HPDE6-E6E7 (cell line): Measurements from ENCODE around the gene HSD11B2.

ENCODE experiments used
- DNase-seq: peaks from one replicate; pipeline ENCODE4 v3.0.0; 2011; ENCODE audit warnings: missing footprints; ENCODE audit errors: extremely low spot score

HSD11B2 gene

DNA sequence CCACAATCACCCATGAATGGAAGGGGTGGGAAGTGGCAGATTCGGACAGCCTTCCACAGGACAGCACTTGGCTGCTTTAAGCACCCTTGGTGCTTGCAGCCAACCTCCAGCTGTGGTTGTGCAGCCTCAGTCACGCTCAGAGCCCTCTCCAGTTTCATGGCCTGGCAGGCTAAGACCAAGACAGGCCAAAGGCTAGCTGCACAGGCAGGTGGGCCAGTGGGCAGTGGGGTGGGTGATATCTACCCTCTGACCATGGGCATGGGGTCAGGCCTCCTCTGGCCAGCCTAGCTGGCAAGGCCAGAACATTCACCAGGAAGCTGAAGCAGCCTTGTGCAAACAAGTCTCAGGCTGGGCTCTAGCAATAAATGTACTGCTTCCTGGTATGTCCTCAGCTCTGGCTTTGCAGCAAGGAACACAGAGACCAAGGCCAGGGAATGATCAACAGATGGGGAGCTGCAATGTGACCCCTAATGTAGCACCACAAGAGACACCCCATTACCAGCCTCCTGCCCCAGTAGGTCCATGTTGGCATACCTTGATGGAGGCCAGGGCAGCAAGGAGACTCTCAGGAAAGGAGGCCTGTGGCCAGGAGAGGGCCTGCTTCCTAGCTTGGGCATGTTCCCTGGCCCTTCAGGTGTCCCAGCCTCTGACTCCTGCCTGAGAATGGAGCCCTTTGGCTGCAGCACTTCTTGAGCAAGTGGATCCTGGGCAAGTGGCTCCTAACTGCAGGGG is 20.9 kb downstream of the HSD11B2 start:
- DNase-seq, result no peak

DNA sequence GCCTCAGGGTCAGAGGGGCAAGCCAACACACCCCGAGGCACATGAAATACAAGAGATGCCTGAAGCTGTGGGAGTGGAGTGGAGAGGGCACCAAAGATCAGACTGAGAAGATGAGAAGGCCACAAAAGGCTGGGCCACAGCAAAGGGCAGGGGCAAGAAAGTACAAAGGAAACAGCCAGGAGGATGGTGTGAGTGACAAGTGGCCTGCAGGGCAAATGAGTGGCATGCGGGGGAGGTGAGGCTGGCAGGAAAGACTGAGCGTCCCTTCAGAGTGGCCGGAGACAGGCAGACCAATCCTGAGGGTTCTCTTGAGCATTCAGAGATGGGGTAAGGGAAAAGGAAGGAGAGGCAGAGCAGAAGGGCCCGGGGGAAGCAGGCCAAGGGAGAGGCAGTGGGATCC is 23.2 kb downstream of the HSD11B2 start:
- DNase-seq, result no peak

DNA sequence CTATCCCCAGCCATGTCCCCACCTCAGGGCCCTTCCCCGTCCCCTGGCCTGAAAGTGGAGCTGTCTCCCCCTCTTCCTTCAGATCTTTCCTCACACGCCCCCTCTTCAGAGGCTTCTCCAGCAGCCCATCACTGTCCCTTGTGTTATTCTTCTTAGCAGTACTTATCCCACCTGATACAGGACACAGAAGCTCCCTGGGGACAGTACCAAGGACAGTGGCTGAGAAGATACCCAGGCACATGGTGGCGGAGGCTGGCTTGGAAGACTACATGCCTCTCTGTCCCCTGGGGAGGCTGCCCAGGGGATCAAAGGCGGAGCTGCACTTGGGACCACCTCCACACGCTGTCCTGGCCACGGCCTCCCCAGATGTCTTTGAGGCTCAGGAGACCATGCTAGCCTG is 23.9 kb downstream of the HSD11B2 start:
- no peak for DNase-seq

DNA sequence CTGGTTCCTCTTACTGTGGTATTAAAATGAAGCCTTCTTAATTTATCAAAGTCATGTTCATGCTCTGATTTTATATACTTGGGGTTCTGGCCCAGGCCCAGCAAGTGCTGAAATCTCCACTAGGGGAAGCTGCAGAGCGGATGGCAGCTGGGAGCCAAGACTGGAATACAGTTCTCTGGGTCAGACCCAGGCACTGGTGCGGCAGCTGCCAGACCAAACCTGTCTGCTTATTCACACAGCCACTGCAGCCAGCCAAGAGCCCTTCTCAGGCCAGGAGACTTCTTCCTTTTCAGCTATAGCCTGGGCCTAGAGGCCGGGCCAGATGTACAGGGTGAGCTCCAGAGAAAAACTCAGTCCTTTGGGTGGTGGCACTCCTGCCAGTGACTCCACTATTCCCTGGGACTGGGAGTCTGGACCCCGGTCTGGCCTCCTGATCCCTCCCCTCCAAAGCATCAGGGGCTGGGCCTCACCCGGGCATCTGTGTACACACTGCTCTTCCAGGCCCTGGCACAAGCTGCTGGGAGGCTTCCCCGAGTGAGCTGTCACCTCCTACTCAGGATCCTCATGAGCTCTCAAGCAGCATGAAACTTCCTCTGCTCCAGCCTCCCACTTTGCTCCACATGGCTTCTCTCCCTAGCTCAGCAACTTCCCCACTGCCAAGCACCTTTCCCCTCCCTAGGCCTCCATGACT is 25.6 kb downstream of the HSD11B2 start:
- no peak for DNase-seq

DNA sequence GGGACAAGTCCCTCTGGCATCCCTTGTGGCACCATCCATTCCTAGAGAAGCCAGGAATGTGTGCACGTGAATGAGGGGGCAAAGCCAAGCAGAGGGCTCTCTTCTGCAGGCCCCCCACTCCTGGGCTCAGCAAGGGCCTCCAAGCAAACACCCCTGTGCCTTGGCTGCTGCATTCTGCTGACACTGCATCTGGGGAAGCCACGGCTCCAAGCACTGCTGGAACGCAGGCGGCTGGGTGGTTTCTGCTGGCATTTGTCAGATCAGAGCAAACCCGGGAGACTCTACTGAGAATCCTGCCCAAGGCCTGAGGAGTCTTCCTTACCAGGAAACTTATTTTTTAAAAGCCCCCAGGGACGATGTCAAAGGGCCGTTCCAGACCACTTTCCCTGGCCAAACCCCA is 26.7 kb downstream of the HSD11B2 start:
- no peak for DNase-seq

DNA sequence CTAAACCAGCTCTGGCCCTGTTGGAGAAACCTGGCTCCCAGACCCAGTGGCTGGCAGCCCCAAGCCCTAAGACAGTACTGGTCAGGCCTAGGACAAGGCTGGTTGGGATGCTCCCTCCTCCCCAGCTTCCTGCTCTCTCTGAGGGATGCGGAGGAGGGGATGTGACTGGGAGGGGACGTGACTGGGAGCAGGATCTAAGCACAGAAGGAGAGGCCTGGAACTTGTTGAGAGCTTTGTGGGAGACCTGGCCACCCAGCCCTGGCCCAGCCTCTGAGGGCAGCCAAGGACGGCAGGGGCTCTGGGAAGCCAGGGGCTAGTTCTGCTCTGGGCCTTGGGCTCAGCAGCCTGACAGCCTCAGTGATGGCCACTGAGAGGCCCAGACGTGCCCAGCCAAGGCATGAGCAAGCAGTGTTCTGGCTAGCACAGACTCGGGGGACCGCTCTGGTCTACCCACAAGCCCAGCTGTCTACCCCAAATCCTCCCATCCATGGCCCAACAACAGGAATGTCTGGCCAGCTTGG is 27.3 kb downstream of the HSD11B2 start:
- no peak for DNase-seq

DNA sequence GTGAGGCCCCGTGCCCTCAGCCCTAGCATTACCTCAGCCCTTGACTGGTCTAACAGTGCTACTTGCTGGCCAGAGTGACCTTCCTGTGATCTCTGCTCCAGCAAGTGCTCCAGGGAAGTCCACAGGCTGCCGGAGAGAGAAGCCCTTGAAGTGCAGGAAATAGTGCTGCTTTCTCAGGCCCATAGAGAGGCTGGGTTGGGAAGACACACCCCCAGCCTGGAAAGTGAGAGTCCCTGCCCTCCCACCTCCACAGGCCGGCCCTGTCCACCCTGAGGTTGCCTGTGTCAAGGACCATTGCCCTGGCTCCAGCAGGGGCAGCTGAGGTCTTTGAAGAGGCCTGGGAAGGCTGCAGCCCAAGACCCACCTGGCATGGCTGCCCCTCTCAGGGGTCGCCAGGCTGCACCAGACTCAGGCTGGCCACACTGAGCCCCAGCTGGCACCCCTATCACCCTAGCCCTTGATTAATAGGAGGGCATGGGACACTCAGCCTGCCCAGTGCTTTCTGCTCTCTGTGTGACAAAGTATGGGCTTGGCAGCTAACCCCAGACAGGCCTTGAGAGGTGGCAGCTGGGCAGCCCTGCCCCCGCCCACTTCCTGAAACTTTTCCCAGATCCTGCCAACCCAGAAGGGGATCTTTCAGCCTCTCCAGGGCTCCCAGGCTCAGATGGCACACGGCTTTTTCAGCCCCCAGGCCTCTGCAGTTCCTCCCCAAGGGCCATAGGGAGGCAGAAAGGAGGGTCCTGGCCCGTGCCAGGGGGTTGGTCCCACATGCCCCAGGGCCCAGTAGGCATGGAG is 28.3 kb downstream of the HSD11B2 start:
- no peak for DNase-seq

DNA sequence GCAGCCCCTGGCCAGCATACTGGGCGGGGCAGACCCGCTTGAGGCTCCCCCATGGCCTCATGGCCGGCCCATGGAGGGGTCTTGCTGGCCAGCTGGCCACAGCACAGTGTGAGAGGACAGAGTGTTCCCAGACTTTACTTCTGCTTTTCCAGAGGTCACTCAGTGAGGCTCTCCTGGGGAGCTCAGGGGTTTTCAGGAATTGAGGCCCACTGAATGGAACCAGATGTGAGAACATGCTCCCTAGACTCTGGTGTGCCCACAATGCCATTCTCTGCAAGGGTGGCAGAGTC is 28.9 kb downstream of the HSD11B2 start:
- no peak for DNase-seq

DNA sequence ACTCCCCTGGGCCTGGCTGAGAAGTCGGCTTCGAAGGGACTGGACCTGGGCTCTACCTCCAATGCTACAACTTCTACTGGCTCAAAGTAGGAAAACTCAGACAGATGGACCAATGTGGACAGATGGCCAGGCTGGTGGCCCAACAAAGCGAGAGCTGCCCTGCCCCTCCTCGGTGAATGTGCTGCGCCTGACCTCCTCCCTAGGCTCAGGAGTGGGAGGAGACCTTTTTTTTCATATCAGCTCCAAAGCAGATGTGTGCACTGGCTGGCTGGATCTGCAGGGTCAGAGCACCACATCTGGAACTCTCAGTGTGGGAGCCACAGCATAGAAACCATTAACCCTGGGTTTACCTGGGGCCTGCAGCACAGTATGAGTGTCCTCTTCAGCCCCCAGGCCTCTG is 29.2 kb downstream of the HSD11B2 start:
- no peak for DNase-seq

DNA sequence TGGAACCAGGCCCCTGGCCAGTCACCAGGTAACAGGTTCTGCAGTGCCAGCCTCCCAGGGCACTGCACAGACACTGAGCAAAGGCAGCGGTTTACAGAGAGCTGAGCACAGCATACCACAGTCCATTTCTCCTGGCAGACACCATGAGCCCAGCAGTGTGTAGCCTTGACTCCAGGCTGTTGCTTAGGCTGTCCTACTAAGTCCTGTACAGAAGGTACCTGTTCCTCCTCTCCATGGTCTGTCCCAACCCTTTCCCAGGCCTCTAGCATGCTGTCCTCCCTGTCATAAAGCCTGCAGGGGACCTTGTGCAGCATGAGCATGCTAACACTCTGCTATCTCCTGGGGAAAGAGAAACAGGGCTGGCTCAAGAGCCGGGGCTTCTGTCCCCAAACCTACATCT is 30.0 kb downstream of the HSD11B2 start:
- no peak for DNase-seq

DNA sequence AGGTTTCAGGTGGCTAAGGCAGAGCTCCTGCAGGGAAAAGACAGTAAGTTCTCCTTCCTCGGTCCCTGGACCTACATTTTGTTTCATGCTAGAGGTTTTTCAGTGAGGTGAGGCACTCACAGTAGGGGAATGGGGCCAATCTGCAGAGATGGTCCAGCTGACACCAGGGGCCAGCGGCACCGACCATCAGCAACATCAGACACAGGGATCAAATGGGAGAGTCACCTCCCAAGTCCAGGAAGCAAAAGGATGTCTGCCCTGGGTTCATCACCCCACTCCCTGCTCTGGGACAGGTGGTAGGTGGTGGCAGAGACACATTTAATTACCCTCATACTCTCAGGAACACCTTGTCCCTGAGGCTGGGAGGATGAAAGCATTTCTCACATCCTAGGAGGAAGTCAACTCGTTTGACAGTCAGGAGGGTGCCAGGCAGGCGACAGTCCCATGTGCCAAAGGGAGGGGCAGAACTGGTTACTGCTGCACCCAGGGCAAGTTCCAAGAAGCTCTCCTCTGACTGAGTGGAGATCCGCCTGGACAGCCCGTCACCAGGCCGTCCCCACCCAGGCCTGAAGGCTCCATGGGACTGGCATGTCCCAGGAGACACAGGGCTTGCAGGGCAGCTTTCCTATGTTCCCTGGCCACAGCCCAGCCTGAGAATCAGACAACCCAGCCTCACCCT is 30.8 kb downstream of the HSD11B2 start:
- no peak for DNase-seq

DNA sequence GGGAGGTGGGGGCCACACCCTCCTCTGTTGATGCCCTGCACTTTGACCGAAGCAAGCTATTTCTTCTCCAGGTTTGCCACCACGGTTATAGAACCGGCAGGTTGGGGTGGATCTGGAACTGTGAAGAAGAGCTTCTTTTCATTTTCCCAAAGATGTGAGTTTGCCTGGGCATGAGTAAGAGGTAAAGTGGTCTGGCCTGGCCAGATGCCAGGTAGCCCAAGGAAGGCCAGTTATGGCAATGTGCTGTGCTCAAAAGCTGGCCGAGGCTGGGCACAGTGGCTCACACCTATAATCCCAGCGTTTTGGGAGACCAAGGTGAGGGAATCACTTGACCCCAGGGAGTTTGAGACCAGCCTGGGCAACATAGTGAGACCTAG is 31.3 kb downstream of the HSD11B2 start:
- DNase-seq, result no peak

DNA sequence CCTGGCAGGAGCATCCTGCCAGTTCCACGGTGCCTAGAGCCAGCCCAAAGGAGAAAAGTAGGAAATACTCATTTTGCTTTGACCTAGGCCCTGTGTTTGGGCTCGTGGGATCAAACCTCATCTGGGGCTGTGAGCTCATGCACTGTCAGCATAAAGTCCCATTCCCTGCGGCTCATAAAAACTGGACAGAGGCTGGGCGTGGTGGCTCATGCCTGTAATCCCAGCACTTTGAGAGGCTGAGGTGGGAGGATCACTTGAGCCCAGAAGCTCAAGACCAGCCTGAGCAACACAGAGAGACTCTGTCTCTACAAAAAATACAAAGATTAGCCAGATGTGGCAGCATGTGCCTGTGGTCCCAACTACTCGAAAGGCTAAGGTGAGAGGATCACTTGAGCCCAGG is 32.1 kb downstream of the HSD11B2 start:
- DNase-seq, result no peak

DNA sequence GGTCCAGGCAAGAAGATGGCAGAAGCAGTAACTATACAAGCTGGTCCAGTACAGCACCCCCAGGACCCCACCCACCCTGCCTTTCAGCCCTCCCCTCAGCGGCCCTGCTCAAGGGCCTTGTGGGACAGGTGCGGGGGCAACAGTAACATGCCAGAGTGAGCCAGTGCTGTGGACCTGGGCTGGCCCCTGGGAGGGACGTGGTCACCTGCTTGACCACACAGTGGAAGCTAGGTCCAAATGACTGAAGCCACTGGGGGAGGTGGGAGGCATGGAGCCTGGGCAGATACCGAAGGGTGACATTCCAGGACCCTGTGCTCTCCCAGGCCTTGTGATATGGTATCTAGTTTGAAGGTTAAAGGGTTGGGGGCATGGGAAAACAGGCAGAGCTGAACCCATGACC is 32.8 kb downstream of the HSD11B2 start:
- DNase-seq, result no peak

DNA sequence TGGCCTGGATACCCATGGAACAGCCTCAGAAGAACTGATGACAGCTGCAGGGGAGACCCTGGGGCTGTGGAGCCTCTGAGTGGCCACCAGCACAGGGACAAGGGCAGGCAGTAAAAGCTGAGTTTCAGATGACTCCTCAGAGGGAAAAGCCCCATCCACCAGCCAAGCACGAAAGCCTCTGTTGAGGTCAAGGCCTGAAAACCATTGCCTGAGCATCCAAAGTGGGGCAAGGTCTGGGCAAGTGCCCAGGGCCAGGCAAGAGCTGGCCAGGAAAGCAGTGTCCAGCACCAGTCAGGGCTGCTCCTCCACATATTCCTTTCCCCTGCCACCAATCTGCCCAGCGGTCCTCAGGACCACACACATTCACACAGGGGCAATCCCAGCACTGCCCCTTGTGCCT is 33.6 kb downstream of the HSD11B2 start:
- no peak for DNase-seq

DNA sequence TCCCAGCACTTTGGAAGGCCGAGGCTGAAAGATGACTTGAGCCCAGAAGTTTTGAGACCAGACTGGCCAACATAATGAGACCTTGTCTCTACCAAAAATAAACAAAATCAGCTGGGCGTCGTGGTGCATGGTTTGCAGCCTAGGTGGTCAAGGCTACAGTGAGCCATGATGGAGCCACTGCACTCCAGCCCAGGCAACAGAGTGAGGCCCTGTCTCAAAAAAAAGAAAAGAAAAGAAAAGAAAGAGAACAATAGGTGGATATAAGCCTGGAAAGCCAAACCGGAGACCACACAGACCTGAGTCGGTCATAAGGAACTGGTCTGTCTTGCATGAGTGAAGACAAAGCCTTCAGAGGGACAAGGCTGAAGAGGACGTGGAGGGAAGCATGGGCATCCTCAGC is 35.7 kb downstream of the HSD11B2 start:
- DNase-seq, result no peak

DNA sequence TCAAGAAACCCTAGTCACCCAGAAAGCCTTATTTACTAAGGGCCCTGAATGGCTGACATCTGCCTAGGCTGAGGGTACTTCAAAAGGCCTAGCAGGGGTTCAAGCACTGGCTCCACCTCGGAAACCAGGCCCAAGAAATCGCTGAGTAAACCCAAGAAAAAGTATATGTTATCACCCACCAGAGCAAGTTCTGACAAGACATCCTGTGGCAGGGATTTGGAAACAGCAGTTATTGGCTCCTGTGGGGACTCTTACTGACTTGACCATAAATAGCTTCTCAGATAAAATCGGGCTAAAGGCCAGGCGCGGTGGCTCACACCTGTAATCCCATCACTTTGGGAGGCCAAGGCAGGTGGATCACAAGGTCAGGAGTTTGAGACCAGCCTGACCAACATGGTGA is 37.8 kb downstream of the HSD11B2 start:
- DNase-seq, result no peak

DNA sequence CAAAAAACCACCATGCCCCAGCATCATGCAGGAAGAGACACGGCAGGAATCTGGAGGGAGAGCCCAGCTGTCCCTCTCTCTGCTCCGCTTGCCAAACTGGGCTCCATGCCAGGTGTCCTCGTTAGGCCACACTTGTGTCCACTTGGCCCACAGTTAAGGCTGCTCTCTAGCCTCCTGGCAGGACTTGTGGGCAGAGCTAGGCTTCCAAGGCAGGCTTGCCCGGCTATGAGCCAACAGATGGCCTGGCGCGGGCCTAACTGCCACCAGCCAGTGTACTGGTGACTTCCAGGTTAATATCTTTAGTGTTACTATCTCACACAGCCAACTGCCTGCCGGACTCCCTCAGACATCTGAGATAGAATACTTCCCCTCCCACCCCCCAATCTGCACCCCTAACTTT is 39.4 kb downstream of the HSD11B2 start:
- DNase-seq, result no peak

DNA sequence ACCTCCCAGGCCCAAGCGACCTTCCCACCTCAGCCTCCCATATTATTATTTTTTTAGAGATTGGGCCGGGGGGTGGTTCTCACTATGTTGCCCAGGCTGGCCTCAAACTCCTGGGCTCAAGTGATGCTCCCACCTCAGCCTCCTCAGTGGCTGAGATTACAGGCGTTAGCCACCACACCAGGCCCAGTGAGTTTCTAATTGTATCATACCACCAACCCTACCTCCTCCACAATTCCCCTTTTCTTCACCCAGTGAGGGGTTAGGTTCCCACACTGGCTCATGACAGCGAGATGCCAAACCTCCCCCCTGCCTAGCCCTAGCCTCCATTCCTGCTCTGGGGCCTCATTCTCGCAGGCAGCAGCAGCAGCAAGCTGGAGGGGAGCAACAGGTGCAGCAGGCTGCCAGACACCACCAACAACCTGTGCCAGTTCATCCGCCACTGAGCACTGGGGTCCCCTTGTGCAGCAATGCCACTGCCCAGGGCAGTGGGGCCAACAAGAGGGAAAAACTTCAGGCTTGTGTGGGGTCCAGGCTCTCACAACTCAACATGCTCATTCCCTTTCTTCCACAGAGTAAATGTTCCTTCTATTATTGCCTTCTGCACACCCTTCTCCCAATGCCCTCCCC is 41.0 kb downstream of the HSD11B2 start:
- no peak for DNase-seq

DNA sequence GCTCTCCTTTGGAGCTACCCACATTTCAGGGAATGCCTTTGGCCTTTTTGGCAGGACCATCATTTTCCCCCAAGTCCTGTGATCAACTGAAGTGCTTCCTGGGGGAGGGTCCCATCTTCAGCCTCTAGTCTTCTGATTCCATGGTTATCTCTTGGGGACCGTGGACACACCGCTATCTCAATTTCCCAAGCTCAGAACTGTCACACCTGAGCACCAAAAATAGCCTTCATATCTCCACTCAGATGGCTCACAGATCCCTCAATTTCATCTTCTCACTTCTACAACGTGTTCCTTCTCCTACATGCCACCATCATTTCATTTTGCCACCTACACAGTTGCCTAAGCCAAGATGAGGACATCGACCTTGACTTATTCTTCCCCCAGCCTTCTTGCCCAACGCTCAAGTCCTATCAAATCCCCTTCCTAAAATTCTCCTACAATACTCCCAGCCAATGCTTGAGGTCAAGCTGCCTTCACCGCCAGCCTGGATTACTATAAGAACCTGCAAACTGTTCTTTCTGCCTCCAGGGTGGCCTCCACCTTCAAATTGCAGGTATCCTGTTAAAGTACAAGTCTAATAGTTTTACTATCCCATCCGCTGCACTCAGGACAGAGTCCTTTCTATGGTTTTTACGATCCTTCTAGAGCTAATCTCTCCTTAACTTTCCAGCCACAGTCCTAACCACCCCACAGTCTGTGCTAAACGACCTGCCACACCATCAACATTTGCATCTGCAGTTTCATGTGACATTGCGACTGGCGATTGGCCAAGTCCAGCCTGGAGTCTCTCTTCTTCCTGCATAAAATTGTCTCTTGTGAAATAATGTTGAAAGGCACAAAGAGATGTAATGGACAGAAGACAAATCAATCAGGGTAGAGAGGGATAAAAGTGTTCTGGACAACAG is 43.9 kb downstream of the HSD11B2 start:
- no peak for DNase-seq
